GM12878 (cell line): ENCODE results near the gene LHX2. TPM values are rescaled to one million over a fixed set of nuclear protein-coding genes. Genes with fewer than 3 reads are reported as not detected.

ENCODE experiments used
- ATAC-seq: fragments of 200-7000 bp; cut with Tn5 transposase; 3 replicates; pipeline ENCODE4 v1.9.1; 2020; ENCODE audit warnings: mild to moderate bottlenecking, moderate library complexity
- BruUV-seq: library from RNA; stranded (reverse); fragments of 400-500 nt; replicated peaks from 2 replicates; lab custom pipeline; 2021; lab: Mats Ljungman, UMichigan
- CTCF ChIA-PET: fragments of 300-600 bp; sonication (Branson Sonifier 250); formaldehyde crosslinking; extraction: SDS; loops from one replicate; lab custom pipeline; 2021; ENCODE audit warnings: inconsistent platforms; lab: Yijun Ruan, JAX
- POLR2A ChIA-PET: fragments of 350-600 bp; formaldehyde crosslinking; extraction: SDS; loops from one replicate; lab custom pipeline; 2021; ENCODE audit warnings: inconsistent platforms; lab: Charles Lee
- RAD21 ChIA-PET: fragments of 300-600 bp; sonication (Branson Sonifier 250); formaldehyde crosslinking; loops from one replicate; lab custom pipeline; 2023; ENCODE audit warnings: antibody characterized with exemption; ENCODE audit not compliant: unreplicated experiment; lab: Charles Lee
- SMC1A ChIA-PET: fragments of 300-600 bp; sonication (Branson Sonifier 250); formaldehyde crosslinking; loops from one replicate; lab custom pipeline; 2023; ENCODE audit not compliant: unreplicated experiment, uncharacterized antibody; lab: Charles Lee
- DNase-seq: peaks from one replicate; pipeline ENCODE4 v3.0.0-alpha.2; 2011; ENCODE audit warnings: low read depth, low spot score
- FAIRE-seq: peaks from 3 replicates; lab custom pipeline; 2011; peaks lifted over from hg19 to GRCh38; lab: Jason Lieb, UNC
- H2AFZ ChIP-seq: 2 replicates; pipeline ENCODE4 v1.6.0; 2011; ENCODE audit warnings: low read depth, low read length, control low read depth; ENCODE audit not compliant: control insufficient read depth
- H3K27ac ChIP-seq: 2 replicates; pipeline ENCODE4 v1.5.1; 2011; ENCODE audit warnings: control low read depth; ENCODE audit not compliant: control insufficient read depth, insufficient read depth
- H3K27me3 ChIP-seq, 2 experiments: replicated peaks in 1 of 2; 2 replicates each; pipeline versions ENCODE4 v1.6.0 to v1.6.1; 2011; ENCODE audit warnings: low read length in 1 of 2; ENCODE audit not compliant: control insufficient read depth in 2 of 2, insufficient read depth in 2 of 2
- H3K36me3 ChIP-seq, 2 experiments: 2 replicates each; pipeline ENCODE4 v1.5.1; 2011; ENCODE audit warnings: low read length in 1 of 2; ENCODE audit not compliant: control insufficient read depth in 2 of 2, insufficient read depth in 2 of 2
- H3K4me1 ChIP-seq: 2 replicates; pipeline ENCODE4 v1.6.1; 2011; ENCODE audit warnings: mild to moderate bottlenecking, low read length, moderate library complexity, mixed read lengths; ENCODE audit not compliant: control insufficient read depth, insufficient read depth
- H3K4me2 ChIP-seq: 2 replicates; pipeline ENCODE4 v1.6.0; 2011; ENCODE audit warnings: control low read depth; ENCODE audit not compliant: control insufficient read depth, insufficient read depth
- H3K4me3 ChIP-seq: fragments of 200-600 bp; sonication (generic); 2 replicates; pipeline ENCODE4 v1.5.1; 2016
- H3K79me2 ChIP-seq: 2 replicates; pipeline ENCODE4 v1.6.0; 2011; ENCODE audit warnings: low read length; ENCODE audit not compliant: control insufficient read depth, insufficient read depth
- H3K9ac ChIP-seq: 2 replicates; pipeline ENCODE4 v1.8.0; 2011; ENCODE audit warnings: low read length, control low read depth, mixed read lengths; ENCODE audit not compliant: control insufficient read depth, insufficient read depth
- H3K9me3 ChIP-seq: replicated peaks from 3 replicates; pipeline ENCODE4 v1.5.1; 2011; ENCODE audit warnings: mild to moderate bottlenecking, low read length; ENCODE audit not compliant: control insufficient read depth, insufficient read depth
- H4K20me1 ChIP-seq: 2 replicates; pipeline ENCODE4 v1.6.0; 2011; ENCODE audit not compliant: control insufficient read depth, insufficient read depth
- ATF7 ChIP-seq: fragments of 450-650 bp; IDR thresholded peaks from 2 replicates; pipeline ENCODE4 v1.6.1; 2016; ENCODE audit warnings: low read depth, mild to moderate bottlenecking
- BACH1 ChIP-seq: fragments of 450-650 bp; IDR thresholded peaks from 2 replicates; pipeline ENCODE4 v1.6.1; 2017; ENCODE audit warnings: mild to moderate bottlenecking, borderline replicate concordance
- CBX5 ChIP-seq: sonication (generic); IDR thresholded peaks from 2 replicates; pipeline ENCODE4 v1.6.1; 2016; ENCODE audit warnings: low read depth, moderate library complexity, mild to moderate bottlenecking, inconsistent platforms
- CEBPB ChIP-seq, 2 experiments: fragments of 150-350 bp in 1 of 2; IDR thresholded peaks; 2 replicates each; pipeline ENCODE4 v1.6.1; 2012 to 2014; ENCODE audit warnings: low read depth in 2 of 2, low read length in 2 of 2, borderline replicate concordance in 1 of 2, inconsistent platforms in 1 of 2
- EP300 ChIP-seq, 2 experiments: fragments of 150-350 bp in 1 of 2; IDR thresholded peaks; 2 replicates each; pipeline ENCODE4 v1.6.1; 2011 to 2012; ENCODE audit warnings: low read depth in 2 of 2, low read length in 2 of 2, borderline replicate concordance in 1 of 2, improper control_type of control experiment in 1 of 2, inconsistent platforms in 1 of 2; ENCODE audit not compliant: control insufficient read depth in 1 of 2
- YY1 ChIP-seq: IDR thresholded peaks from 2 replicates; pipeline ENCODE4 v1.6.1; 2011; ENCODE audit warnings: low read depth, mild to moderate bottlenecking, low read length
- ZBTB40 ChIP-seq: fragments of 450-650 bp; IDR thresholded peaks from 2 replicates; pipeline ENCODE4 v1.6.1; 2016; ENCODE audit warnings: mild to moderate bottlenecking, moderate library complexity, borderline replicate concordance
- WGBS: methylation state at CpG from one replicate; pipeline ENCODE4 v1.1.6; 2016; ENCODE audit warnings: low lambda C conversion rate; ENCODE audit not compliant: insufficient replicate concordance, insufficient coverage; ENCODE audit errors: missing lambda C conversion rate; 5-methylcytosine and 5-hydroxymethylcytosine counted together
- in situ Hi-C: fragments of 300-500 bp; cut with MboI; formaldehyde crosslinking; loops from 9 replicates; pipeline ENCODE4 v1.14.3; 2018; ENCODE audit warnings: mixed read lengths
- intact Hi-C: fragments of 100-400 bp; cut with micrococcal nuclease; formaldehyde crosslinking; loops from one replicate; pipeline ENCODE4 v1.14.2; 2022; ENCODE audit not compliant: unreplicated experiment
- polyA plus RNA-seq, 11 experiments: library from polyadenylated mRNA; depleted of rRNA in 4 of 11; unstranded in 6 of 11; stranded (reverse) in 5 of 11; fragments of >200 nt; fragmentation: Nextera tagmentation in 4 of 11; fragmentation: Illumina TruSeq in 1 of 11; extraction: Ambion mirVana in 4 of 11; extraction: Trizol in 1 of 11; gene quantifications; 1 replicate in 1 of 11; 2 replicates in 10 of 11; pipeline versions ENCODE4 v1.2.1 to v1.2.3, GENCODE V29; 2011 to 2016; ENCODE audit warnings: inconsistent platforms in 2 of 11, missing spikeins in 2 of 11, low read depth in 1 of 11
- total RNA-seq, 4 experiments: library from RNA; depleted of rRNA in 3 of 4; stranded (reverse); fragments of >200 nt in 3 of 4; fragmentation: Illumina TruSeq in 1 of 4; extraction: Trizol in 1 of 4; gene quantifications; 2 replicates each; pipeline versions ENCODE4 v1.2.1 to v1.2.3, GENCODE V29; 2013 to 2021

The LHX2 gene
- total and polyA plus RNA-seq, 10 of the 15 experiments (the other 5 are each of a cell fraction or from before 2014, with no cell fraction given), result 0.82 to 69.8 (median 5.3) TPM

GRCh38 chr9:123965801-123966686 is 45.5 kb upstream of the LHX2 start:
- intact Hi-C loops (loop anchor here (10.0 kb wide), 2 partner anchors 389 to 561 kb away; no protein-coding TSS in a partner anchor), in situ Hi-C loops (no loop called here)
- Histone ChIP-seq H3K9ac (no peak overlapping the region), H3K79me2 (no peaks in the 10 kb centered on the region), H3K4me1 (no peaks in the 10 kb centered on the region), H3K9me3 (no peaks in the 10 kb centered on the region), H2AFZ (no peak overlapping the region), H3K4me3 (no peak overlapping the region), H3K36me3 (no peaks in the 10 kb centered on the region), H3K27me3 (peaks cover 3% of the 10 kb centered on the region in 2 experiments)
- ChIA-PET POLR2A (interaction anchor here (0.7 to 1.2 kb wide), 4 partner anchors 26 to 176 kb away, joined by 3 to 4 read pairs (median 4); no protein-coding TSS in a partner anchor), RAD21 (interaction anchor here (0.8 to 3.4 kb wide), 4 partner anchors 26 to 75 kb away, joined by 3 to 17 read pairs (median 4); no protein-coding TSS in a partner anchor), SMC1A (interaction anchor here (1.1 to 5.1 kb wide), 7 partner anchors 8 to 74 kb away, joined by 3 to 21 read pairs (median 4); no protein-coding TSS in a partner anchor)
- 26% methylated on average over 8 of the region's 8 CpGs for whole genome bisulfite sequencing
- ATAC-seq (no peak), DNase-seq (no peak), FAIRE-seq (no peak)
- peak; percentile 64 for TF ChIP-seq ATF7
- TF ChIP-seq BACH1, result no peak
- TF ChIP-seq, all 136 proteins: peak for 1
- Histone ChIP-seq H3K27ac (no peak overlapping the region), H4K20me1 (no peaks in the 10 kb centered on the region; the same call in 1 of the 2 replicates), H3K4me2 (no peak overlapping the region)
- CTCF ChIA-PET, result interaction anchor here (0.5 to 2.1 kb wide), 5 partner anchors 10 to 75 kb away, joined by 3 to 9 read pairs (median 4); no protein-coding TSS in a partner anchor
- BruUV-seq, result no TSS peak

DNA sequence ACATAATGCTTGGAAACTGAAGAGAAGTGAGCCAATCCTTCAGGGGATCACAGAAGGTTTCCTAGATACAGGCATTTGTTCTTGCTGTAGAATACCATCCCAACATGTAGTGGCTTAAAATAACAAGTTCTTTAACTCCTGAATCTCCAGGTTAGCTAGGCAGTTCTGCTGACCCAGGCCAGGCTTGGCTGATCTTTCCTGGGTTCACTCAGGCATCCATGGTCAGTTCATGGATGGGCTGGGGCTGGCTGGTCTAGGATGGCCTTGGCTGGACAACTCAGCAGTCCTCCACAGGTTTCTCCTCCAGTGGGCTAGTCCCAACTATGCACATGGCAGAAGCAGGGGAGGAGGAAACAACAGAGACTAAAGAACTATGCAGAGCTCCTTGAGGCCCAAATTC is 44.2 kb upstream of the LHX2 start:
- no peak for ATAC-seq
- no peak overlapping the region for H3K4me3 ChIP-seq
- H3K79me2 ChIP-seq, result no peaks in the 10 kb centered on the region
- ChIA-PET RAD21 (interaction anchor here (1.3 to 3.4 kb wide), 2 partner anchors 29 to 31 kb away, joined by 4 to 17 read pairs; no protein-coding TSS in a partner anchor), SMC1A (interaction anchor here (0.6 to 5.1 kb wide), 6 partner anchors 10 to 501 kb away, joined by 3 to 21 read pairs (median 4); no protein-coding TSS in a partner anchor), CTCF (interaction anchor here (2.1 kb wide), 1 partner anchor 72 kb away, joined by 8 read pairs; no protein-coding TSS in a partner anchor), POLR2A (interaction anchor here (1.2 kb wide), 1 partner anchor 27 kb away, joined by 3 read pairs; no protein-coding TSS in a partner anchor)
- H3K36me3 ChIP-seq, result no peaks in the 10 kb centered on the region
- H3K9me3 ChIP-seq, result no peaks in the 10 kb centered on the region; the same call in 2 of the 3 replicates
- H3K9ac ChIP-seq, result no peak overlapping the region
- H3K4me2 ChIP-seq, result no peak overlapping the region
- no peak for DNase-seq
- H3K27ac ChIP-seq, result no peak overlapping the region
- no peak overlapping the region for H2AFZ ChIP-seq
- intact Hi-C loops, result loop anchor here (10.0 kb wide), 2 partner anchors 387 to 563 kb away; no protein-coding TSS in a partner anchor
- no TSS peak for BruUV-seq
- H4K20me1 ChIP-seq, result no peaks in the 10 kb centered on the region; the same call in 1 of the 2 replicates
- in situ Hi-C loops, result no loop called here
- peak; percentile 35 for FAIRE-seq
- no peaks in the 10 kb centered on the region for H3K4me1 ChIP-seq
- peaks cover 2 to 3% of the 10 kb centered on the region in 2 experiments; a peak in 3 of 4 replicates for H3K27me3 ChIP-seq
- TF ChIP-seq CBX5, result no peak
- TF ChIP-seq ZBTB40, result no peak
- no peak for TF ChIP-seq EP300 (IDR thresholded peaks at IDR 0.05; ENCODE audit: borderline replicate concordance in 1 of 2, control insufficient read depth in 1 of 2, low read depth in 2 of 2, low read length in 2 of 2)
- no peak for TF ChIP-seq YY1
- no peak for TF ChIP-seq CEBPB (IDR thresholded peaks at IDR 0.05; ENCODE audit: borderline replicate concordance in 1 of 2, low read depth in 2 of 2, low read length in 2 of 2)
